NB4 (cell line): ENCODE results near the gene CYB5B.

Experiments used
- DNase-seq: peaks from one replicate; pipeline ENCODE4 v3.0.0; 2010; ENCODE audit warnings: low read depth
- H3K4me3 ChIP-seq: one replicate; pipeline ENCODE4 v1.5.1; 2011; ENCODE audit warnings: mild to moderate bottlenecking, low read depth, low read length, moderate library complexity
- CTCF ChIP-seq: IDR thresholded peaks from one replicate; pipeline ENCODE4 v1.5.1; 2012; ENCODE audit warnings: low read depth, low read length
- MYC ChIP-seq: IDR thresholded peaks from 2 replicates; pipeline ENCODE4 v1.6.1; 2011; ENCODE audit warnings: low read depth, low read length
- POLR2A ChIP-seq: IDR thresholded peaks from 2 replicates; pipeline ENCODE4 v1.6.1; 2011; ENCODE audit warnings: mild to moderate bottlenecking; ENCODE audit not compliant: insufficient read length; ENCODE audit errors: extremely low read depth
- TF ChIP-seq, protein P1 (sequence below): IDR thresholded peaks from 2 replicates; pipeline ENCODE4 v1.6.1; 2011; ENCODE audit warnings: low read depth, low read length

Gene CYB5B

DNA sequence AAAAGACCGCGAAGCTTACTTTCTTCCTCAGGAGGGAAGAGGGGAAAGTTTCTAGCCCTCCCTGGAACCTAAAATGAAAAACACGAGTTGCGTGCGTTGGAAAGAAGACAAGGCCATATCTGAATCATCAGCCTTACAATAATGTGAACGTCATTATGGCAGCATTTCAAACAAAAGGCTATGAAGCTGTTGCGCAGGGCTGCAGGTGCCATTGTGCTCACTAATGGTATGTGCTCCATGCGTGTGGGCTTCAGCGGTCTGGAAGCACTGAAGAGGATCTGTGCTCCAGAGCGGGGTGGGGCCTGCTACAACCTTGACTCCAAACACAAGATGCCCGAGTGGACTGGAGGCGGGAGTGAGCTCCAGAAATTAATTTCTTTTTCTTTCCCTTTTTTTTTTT lies 12.1 kb upstream of the CYB5B start:
- DNase-seq, result no peak
- no peak overlapping the region for H3K4me3 ChIP-seq
- TF ChIP-seq, protein P1, sequence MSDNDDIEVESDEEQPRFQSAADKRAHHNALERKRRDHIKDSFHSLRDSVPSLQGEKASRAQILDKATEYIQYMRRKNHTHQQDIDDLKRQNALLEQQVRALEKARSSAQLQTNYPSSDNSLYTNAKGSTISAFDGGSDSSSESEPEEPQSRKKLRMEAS, result no peak
- TF ChIP-seq CTCF, result no peak
- TF ChIP-seq POLR2A, result no peak
- TF ChIP-seq MYC, result no peak

- no peak for TF ChIP-seq MYC
- TF ChIP-seq POLR2A, result no peak
- no peak for TF ChIP-seq CTCF
- TF ChIP-seq, protein P1, result no peak
- no peak for DNase-seq
- no peak overlapping the region for H3K4me3 ChIP-seq
These were observed 11.3 kb upstream of the CYB5B start for GRCh38 chr16:69413045-69413664.

GRCh38 chr16:69417520-69418199 lies 6.8 kb upstream of the CYB5B start:
- TF ChIP-seq MYC (no peak), CTCF (no peak), POLR2A (no peak)
- TF ChIP-seq, protein P1, result no peak
- H3K4me3 ChIP-seq, result no peak overlapping the region
- no peak for DNase-seq

DNA sequence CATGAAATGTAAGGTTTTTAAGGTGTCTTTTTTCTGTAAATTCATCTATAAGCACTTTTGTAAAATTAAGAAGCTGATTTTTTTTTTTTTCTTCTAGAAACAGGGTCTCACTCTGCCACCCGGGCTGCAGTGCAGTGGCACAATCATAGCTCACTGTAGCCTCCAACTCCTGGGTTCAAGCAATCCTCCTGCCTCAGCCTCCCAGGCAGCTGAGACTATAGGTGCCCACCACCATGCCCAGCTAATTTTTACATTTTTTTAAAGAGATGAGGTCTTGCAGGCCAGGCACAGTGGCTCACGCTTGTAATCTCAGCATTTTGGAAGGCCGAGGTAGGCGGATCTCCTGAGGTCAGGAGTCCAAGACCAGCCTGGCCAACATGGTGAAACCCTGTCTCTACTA lies 4.5 kb upstream of the CYB5B start:
- DNase-seq, result no peak
- H3K4me3 ChIP-seq, result no peak overlapping the region
- TF ChIP-seq, protein P1, result no peak
- TF ChIP-seq POLR2A (no peak), MYC (no peak), CTCF (no peak)

DNA sequence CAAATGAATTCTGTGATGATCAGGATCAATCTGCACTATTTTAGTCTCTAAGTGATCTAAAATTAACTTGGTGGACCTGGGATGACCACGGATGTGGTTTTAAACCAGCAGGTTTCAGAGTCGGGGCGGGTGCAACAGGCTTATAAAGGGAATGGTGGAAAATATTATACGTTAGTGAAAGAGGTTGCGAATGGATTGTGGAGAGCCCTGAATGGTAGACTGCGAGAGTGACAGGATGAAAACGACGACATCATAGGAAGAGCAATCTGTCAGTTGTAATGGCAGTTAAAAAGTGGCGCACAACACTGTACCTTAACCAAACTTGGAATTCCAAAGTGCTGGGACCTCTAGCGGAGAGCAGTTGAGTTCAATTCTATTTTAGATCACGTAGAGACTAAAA lies 1.2 kb upstream of the CYB5B start:
- peak; percentile 47 for DNase-seq
- peak overlapping the region; percentile 32 for H3K4me3 ChIP-seq
- TF ChIP-seq CTCF, result no peak
- TF ChIP-seq POLR2A, result no peak
